Femur (tissue), 1 donor: ENCODE results near the gene CREBRF.
"Not testable (repeated sequence)": the region's sequence is repeated elsewhere in the genome, so short reads cannot be mapped to it uniquely, and the experiment has no call there.

Source experiments
- DNase-seq: peaks from one replicate; pipeline ENCODE4 v3.0.0-alpha.2; 2017

The CREBRF gene, protein sequence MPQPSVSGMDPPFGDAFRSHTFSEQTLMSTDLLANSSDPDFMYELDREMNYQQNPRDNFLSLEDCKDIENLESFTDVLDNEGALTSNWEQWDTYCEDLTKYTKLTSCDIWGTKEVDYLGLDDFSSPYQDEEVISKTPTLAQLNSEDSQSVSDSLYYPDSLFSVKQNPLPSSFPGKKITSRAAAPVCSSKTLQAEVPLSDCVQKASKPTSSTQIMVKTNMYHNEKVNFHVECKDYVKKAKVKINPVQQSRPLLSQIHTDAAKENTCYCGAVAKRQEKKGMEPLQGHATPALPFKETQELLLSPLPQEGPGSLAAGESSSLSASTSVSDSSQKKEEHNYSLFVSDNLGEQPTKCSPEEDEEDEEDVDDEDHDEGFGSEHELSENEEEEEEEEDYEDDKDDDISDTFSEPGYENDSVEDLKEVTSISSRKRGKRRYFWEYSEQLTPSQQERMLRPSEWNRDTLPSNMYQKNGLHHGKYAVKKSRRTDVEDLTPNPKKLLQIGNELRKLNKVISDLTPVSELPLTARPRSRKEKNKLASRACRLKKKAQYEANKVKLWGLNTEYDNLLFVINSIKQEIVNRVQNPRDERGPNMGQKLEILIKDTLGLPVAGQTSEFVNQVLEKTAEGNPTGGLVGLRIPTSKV

DNA sequence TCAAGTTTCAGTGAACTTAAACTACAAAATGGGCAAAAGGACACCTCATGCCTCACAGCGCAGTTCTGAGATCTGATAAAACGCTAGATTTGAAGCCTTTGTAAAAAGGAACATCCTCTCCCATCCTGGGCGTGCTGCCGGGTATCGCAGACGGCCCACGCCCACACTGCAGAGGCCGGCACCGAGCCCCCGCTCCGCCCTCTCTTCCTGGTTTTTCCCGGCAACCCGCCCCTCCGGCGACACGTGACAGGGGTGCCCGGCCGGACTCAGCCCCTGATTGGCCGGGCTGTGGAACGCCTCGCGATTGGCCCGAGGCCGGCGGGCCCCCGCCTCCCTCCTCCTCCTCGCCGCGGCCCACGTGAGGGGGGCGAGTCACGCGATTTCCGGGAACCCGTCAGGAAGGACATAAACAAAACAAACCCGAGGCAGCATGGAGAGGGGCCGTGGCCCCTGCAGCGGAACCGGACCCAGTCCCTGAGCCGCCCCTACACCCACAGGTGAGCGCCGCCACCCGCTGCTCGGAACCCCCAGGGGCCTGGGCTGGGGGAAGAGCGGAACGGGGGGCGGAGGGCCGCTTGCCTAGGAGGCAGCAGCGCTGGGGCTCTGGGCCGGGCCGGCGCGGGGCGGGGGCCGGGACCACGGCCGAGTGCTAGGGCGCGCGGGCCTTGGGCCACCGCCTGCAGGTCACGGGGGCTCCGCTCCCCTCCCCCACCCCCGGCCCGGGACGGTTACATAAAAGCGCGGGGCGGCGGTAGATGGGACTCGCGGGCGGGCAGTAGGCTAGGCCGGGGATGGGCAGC lies at the start of gene CREBRF:
CREBRF (plus strand) TSS at position 370 of the 800 bp plus-strand sequence. CDS start 24,424 bp downstream, outside the sequence.
- peak; percentile 99 for DNase-seq

DNA sequence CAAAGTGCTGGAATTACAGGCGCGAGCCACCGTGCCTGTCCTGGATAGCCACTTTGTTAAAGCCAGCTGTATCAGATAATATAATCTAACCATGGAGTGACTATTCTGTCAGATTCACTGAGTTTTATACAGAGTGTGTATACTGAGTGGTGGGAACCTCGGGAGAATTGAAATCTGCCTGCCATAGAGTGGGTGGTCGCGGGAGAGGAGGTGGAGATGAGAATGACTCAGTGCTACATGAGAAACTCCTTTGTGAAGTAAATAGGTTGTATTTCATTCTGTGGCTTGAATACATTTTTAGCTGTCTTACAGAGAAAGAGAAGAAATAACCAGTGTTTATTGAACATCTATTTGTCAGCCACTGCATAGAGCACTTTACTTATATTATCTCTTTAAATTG lies 46.1 kb upstream of the CREBRF start:
- DNase-seq: no peak

DNA sequence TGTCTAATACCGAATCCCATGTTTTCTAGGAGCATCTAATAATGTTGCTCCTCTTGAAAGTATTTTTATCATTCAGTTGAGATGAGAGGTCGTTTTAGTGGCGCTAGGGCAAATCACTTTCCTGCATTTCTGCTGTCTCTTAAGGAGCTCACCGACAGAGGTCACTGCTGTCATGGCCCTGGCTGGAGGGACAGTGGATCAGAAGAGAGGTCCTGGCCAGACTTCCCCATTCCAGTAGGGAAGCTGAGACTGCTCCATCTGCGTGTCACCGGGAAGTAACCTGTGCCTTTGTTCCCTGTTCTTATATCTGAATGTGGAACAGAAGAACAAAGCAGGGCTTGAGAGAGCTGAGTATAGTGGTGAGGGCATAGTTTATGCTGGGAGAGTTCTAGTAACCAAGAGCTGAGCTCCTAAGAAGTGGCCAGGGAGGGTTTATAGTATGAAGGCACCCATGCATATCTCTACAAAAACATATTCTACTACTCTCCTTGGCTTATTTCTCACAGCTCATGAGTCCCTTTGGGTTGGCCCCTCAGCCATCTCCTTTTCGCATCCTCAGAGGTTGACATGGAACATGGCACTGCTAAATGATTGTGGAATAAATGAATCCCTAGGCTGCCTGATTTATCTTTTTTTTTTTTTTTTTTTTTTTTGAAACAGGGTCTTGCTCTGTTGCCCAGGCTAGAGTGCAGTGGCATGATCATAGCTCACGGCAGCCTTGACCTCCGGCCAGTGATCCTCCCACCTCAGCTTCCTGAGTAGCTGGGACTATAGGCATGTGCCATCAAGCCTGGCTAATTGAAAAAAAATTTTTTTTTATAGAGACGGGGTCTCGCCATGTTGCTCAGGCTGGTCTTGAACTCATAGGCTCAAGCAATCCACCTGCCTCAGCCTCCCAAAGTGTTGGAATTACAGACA lies 45.3 kb upstream of the CREBRF start:
- DNase-seq: no peak

DNA sequence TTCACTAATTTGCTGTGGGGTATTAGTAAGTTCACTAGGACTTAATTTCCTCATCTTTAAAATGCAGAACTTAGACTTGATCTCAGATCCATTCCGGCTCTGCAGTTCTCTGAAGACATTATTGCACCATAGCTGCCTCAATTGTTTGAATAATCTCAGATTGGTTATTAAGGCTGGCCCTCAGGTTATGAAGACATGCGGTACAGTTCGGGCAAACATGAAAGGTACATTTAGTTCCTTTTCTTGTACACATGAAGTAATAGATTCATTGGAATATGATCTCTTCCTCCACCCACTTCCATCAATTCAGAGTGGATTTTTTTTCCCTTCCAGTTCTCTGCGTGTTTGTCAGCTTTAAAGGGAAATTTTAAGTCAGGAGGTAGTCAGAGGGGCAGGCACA lies 44.6 kb upstream of the CREBRF start:
- no peak for DNase-seq

DNA sequence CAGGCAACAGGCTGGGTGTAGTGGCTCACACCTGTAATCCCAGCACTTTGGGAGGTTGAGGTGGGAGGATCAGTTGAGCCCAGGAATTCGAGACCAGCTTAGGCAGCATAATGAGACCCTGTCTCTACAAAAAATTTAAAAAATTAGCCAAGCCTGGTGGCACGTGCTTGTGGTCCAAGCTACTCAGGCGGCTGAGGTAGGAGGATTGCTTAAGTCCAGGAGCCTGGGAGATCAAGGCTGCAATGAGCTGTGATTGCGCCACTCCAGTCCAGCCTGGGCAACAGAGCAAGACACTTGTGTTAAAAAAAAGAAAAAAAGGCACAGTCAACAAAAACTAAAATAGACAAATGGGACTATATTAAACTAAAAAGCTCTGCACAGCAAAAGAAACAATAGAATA lies 43.3 kb upstream of the CREBRF start:
- no peak for DNase-seq

DNA sequence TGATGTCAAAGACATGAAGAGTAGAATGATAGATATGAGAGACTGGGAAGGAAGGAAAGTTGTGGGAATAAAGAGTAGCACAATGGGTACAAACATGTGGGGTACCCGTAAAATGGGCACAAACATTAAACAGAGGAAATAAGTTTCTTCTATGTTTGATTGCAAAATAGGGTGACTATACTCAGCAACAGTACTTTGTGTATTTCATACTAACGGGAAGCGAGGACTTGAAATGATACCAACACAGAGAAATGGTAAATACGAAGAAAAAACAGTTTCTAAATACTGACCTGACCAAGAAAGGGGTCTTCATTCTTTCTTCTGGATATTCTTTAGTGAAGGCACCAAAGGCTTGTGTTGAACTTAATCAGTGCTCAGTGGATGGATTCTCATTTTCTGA lies 41.5 kb upstream of the CREBRF start:
- DNase-seq: no peak

DNA sequence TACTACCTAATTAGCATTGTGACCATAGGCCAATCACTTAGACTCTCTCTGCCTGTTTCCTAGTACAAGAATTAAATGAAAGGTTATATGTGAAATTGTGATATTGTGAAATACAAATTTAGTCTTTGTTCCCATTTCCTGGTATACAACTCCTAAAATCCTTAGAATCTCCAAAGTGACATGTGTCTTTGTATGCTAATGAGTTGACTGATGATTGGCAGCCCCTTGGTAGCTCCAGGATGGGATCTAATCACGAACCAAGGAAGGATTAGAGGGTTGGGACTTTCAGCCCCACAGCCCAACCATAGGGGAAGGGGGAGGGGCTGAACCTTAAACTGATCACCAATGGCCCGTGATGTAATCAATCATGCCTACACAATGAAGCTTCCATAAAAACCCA lies 41.0 kb upstream of the CREBRF start:
- DNase-seq: no peak

DNA sequence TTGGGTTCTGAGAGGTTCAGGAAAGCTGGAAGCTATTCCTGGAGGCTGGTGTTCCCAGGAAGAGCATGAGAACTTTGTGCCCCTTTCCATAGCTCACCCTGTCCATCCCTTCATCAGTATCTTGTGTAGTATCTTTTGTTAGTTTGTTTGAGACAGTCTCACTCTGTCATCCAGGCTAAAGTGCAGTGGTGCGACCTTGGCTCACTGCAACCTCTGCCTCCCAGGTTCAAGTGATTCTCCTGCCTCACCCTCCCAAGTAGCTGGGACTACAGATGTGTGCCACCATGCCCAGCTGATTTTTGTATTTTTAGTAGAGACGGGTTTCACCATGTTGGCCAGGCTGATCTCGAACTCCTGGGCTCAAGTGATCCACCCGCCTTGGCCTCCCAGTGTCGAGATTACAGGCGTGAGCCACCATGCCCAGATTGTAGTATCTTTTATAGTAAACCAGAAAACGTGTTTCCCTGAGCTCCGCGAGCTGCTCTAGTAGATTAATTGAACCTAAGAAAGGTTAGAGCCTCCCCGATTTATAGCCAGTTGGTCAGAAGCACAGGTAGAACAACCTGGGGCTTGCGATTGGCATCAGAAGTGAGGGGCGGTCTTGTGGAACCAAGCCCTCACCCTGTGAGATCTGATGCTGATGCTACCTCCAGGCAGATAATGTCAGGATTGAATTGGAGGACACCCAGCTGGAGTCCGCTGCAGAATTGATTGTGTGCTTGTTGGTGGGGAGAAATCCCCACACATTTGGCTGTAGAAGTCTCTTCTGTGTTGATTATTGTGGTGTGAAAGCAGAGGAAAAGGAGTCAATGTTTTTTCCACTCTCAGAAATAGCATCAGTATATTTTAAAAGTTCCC lies 40.3 kb upstream of the CREBRF start:
- no peak for DNase-seq

DNA sequence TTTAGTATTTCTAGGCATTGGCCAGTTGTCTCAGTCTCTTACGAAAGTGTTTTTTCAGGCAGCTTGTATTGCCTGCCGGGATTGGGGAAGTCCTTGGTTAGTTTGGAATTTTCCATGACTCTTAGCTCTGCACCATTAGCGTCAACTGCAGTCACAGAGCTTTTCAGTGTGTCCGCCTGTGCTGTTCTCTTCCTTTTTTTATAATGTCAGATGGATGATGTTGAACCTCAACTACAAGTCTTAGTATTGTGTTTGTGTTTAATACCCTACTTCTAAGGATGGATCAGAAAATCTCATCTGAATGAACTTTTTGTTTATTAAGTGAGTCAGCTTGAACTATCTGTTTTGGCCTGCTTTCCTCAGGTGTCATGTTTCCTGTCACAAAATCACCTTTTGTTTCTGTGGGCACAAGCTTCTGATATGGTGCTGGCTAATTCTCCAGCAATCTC lies 39.5 kb upstream of the CREBRF start:
- DNase-seq: peak; percentile 50

DNA sequence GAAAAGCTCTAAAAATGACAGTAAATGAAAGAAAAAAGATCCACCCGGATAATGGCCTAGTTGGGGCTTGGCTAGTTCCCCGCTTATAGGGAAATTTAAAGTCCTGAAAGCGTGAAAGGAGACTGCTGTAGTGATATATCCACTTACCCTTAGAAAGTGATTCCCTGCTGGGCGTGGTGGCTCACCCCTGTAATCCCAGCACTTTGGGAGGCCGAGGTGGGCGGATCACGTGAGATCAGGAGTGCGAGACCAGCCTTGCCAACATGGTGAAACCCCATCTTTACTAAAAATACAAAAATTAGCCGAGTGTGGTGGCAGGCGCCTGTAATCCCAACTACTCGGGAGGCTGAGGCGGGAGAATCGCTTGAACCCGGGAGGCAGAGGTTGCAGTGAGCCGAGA lies 39.1 kb upstream of the CREBRF start:
- DNase-seq: not testable (repeated sequence)

DNA sequence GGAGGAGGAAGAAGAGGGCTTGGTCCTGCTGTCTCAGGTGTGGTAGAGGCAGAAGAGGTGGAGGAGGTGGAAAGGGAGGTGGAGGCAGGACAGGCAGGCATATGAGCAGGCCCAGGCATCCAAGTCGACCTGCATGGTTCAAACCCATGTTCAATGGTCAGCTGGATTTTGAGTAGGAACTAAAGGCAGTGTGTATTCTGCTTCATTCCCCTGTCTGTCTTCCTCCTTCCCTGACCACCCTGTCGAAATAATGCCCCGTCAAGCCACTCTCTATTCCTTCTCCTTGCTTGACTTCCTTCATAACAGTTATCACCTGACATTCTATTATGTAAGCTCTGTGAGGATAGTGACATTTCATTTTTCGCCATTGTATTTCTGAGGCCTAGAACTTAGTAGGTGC lies 37.8 kb upstream of the CREBRF start:
- DNase-seq: no peak

DNA sequence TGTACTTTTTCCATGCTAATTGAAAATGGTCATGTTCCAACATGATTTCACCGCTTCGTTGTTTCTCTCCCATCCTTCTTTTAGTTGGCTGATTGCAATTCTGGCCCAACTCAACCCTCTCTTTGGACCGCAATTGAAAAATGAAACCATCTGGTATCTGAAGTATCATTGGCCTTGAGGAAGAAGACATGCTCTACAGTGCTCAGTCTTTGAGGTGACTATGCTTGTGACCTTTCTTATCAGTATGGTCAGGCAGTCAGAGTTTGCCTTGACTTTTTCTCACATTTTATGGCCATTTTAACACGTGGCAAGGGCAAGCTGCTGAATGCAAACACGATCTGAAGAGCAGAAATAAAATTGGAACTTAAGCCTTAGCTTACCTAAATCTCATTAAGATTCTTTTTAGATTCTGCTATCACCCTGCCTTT lies 36.0 kb upstream of the CREBRF start:
- no peak for DNase-seq

DNA sequence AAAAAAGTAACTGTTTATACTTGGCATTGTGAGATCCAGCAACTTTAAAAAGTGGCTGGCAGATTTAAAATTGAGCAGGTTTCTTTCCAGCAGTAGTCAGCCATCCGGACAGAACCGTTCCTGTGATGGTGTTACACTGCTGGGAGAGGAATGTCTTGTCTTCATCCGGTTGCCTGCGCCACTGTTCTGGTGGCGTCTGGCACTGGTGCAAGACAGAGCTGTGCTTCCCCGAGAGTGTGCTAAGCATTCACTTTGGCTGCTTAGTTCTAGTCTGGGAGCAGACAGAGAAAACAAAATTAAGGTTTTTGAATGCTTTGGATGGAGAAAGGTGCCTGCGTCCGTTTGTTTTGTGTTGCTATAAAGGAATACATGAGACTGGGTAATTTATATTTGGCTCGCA lies 35.5 kb upstream of the CREBRF start:
- no peak for DNase-seq

DNA sequence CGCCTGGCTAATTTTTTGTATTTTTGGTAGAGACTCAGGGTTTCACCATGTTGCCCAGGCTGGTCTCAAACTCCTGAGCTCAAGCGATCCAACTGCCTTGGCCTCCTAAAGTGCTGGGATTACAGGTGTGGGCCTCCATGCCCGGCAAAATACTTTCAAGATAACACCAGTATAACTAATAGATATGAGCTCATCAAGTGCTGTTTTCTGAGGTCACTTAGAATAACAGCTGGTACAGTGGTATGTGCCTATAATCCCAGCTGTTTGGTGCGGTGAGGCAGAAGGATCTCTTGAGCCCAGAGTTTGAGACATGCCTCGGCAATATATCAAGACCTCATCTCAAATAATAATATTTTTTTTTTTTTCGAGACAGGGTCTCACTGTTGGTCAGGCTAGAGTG lies 30.5 kb upstream of the CREBRF start:
- no peak for DNase-seq

DNA sequence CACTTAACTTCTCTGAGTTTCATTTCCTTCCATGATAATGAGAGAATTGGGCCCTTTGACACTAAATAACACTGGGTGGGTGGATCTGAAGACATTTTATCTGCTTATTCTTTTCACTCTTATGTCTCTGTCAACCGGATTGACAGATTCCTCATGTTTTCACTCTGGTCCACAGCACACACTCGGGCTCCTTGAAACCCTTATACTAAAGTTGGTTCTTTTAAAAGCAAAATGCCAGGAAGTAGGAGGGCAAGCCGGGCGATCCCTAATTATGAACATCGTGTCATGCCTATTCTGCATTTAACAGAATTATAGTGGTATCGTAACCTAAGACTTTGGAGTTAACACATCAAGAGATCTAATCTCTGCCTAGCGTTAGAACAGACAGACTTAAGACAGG lies 28.2 kb upstream of the CREBRF start:
- no peak for DNase-seq

DNA sequence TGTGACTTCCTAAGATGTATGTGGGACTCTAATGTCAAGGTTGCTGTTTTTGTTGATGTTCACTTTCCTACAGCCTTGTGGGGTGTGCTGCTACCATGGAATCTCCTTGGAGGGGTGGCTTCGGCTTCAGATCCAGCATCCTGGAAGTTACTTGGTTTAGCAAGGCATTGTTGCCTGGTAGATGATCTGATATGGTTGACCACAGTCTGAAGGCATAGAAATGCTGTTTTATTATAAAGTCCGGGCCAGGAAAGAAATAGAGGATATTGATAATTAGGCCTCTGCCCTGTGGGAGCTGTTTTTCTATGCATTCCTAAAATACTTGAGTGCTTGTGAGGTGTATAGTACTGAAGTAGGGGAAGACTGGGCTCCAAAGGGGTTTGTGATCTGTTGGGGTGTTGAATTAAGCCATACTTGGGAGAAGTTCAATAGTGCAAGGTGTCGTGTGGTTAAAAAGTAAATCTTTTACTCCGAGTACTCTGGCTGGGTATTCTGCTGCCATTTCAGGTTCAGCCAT lies 27.3 kb upstream of the CREBRF start:
- no peak for DNase-seq

DNA sequence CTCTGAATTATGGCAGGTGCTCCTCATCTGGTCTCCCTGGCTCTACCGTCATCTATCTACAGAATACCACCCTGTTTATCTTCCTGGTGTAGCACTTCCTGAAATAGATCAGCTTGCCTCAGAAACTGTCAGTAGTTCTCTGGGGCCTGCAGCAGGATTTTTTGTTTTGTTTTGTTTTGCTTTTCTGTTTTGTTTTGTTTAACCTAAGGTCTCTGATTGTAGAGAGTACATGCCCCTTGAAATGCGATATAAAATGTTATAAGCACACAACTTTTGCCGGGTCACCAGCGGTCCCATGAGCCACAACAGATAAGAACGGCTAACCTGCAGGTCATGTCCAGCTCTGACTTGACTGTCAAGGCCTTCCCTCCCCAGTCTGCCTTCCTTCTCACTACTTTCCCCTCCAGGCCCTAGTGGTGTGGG lies 26.6 kb upstream of the CREBRF start:
- DNase-seq: no peak

DNA sequence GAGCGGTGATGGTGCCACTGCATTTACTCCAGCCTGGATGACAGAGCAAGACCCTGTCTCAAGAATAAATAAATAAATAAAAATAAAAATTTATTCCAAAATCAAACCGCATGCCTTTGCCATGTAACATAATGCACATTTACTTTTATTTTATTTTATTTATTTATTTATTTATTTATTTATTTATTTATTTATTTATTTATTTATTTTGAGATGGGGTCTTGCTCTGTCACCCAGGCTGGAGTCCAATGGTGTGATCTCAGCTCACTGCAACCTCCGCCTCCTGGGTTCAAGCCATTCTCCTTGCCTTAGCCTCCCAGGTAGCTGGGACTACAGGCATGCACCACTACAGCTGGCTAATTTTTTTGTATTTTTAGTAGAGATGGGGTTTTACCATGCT lies 24.1 kb upstream of the CREBRF start:
- not testable (repeated sequence) for DNase-seq

DNA sequence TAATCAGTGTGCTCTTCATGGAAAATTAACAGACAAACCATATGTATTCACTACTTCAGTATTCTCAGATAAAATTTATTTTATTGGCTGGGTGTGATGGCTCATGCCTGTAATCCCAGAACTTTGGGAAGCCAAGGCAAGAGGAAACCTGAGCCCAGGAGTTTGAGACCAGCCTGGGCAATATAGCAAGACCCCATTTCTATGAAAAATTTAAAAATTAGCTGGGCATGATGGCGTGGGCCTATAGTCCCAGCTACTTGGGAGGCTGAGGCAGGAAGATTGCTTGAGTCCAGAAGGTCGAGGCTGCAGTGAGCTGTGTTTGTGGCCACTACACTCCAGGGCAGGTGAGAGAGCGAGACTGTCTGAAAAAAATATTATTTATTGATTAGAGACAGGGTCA lies 23.4 kb upstream of the CREBRF start:
- no peak for DNase-seq

DNA sequence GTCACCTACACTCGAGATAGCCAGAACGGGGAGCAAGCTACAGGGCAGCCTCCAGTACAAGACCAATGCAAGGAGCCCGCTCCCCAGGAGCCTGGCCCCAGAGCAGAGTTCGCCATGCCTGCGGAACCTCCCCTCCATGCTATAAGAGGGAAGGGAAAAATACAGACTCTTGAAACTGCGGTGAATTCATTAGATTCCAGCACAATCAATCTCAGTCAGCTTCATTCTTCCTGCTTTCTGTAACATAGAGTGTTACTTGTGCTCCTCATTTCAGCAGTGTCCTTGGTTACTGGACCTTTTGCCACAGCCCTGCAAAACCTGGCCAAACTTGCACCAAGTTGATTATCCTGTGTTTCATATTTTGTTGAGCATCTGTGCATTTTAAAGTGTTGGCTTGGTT lies 22.2 kb upstream of the CREBRF start:
- DNase-seq: no peak
